ENCODE results near the gene PRG3. TPM values are rescaled to one million over a fixed set of nuclear protein-coding genes. Genes with fewer than 3 reads are reported as not detected.

The PRG3 gene
- total and polyA plus RNA-seq, 2 of the 4 experiments (the other 2 are of a cell fraction) = not detected

- Histone ChIP-seq H2AK9ac (replicated peaks; ENCODE audit: low read depth, low read length, poor library complexity) (peak overlapping the region; percentile 19), H2BK20ac (ENCODE audit: low read depth, low read length) (no peak overlapping the region), H2BK5ac (ENCODE audit: low read depth, low read length, poor library complexity, severe bottlenecking) (no peak overlapping the region), H4K91ac (ENCODE audit: insufficient read depth, low read depth, low read length) (no peak overlapping the region), H3K4me2 (ENCODE audit: low read depth, low read length) (no peak overlapping the region), H3K56ac (ENCODE audit: extremely low read depth, insufficient read depth, low read length) (no peak overlapping the region), H4K8ac (ENCODE audit: low read depth in 2 of 2, low read length in 2 of 2) (no peak overlapping the region), H3K14ac (replicated peaks; ENCODE audit: low read depth, low read length) (no peak overlapping the region), H3K4me1 (ENCODE audit: control insufficient read depth, insufficient read depth, low read length) (peaks cover 2% of the 10 kb centered on the region; the same call in 1 of the 2 replicates), H3K23ac (ENCODE audit: low read depth, low read length) (no peak overlapping the region), H3K4me3 (ENCODE audit: insufficient read depth, low read depth, low read length) (no peak overlapping the region), H2BK15ac (ENCODE audit: low read depth, low read length) (no peak overlapping the region), H3K27me3 (ENCODE audit: control insufficient read depth, insufficient read depth, low read length) (peaks cover 2% of the 10 kb centered on the region; the same call in 1 of the 2 replicates), H3K4ac (ENCODE audit: low read depth, low read length) (no peak overlapping the region), H3K18ac (ENCODE audit: low read depth, low read length) (no peak overlapping the region), H3K9ac (ENCODE audit: low read depth, low read length) (no peak overlapping the region), H2BK120ac (ENCODE audit: low read depth, low read length) (no peak overlapping the region), H3K36me3 (ENCODE audit: control insufficient read depth, insufficient read depth, low read length) (no peaks in the 10 kb centered on the region), H3K27ac (ENCODE audit: insufficient read depth, low read length) (no peak overlapping the region), H2AK5ac (ENCODE audit: low read depth, low read length) (no peak overlapping the region), H3K9me3 (ENCODE audit: control insufficient read depth, insufficient read depth, low read length) (peaks cover 5% of the 10 kb centered on the region; the same call in 1 of the 2 replicates), H4K5ac (ENCODE audit: low read depth, low read length) (no peak overlapping the region), H3K9me1 (ENCODE audit: insufficient read depth, low read length) (no peaks in the 10 kb centered on the region), H3K79me1 (ENCODE audit: low read depth in 1 of 2, low read length in 2 of 2) (no peaks in the 10 kb centered on the region), H2AFZ (replicated peaks; ENCODE audit: low read length, poor library complexity) (no peak overlapping the region), H4K20me1 (ENCODE audit: insufficient read depth, low read length) (no peaks in the 10 kb centered on the region)
- DNase-seq = no peak
- ATAC-seq (ENCODE audit: low read depth) = no peak
- no peak for TF ChIP-seq RFX5 (IDR thresholded peaks at IDR 0.05; ENCODE audit: low read depth, low read length)
- TF ChIP-seq ELK1 (IDR thresholded peaks at IDR 0.05; ENCODE audit: borderline replicate concordance, low read depth, low read length) = no peak
- no peak for TF ChIP-seq CHD1 (IDR thresholded peaks at IDR 0.05; ENCODE audit: low read depth, low read length)
- TF ChIP-seq, protein P1, sequence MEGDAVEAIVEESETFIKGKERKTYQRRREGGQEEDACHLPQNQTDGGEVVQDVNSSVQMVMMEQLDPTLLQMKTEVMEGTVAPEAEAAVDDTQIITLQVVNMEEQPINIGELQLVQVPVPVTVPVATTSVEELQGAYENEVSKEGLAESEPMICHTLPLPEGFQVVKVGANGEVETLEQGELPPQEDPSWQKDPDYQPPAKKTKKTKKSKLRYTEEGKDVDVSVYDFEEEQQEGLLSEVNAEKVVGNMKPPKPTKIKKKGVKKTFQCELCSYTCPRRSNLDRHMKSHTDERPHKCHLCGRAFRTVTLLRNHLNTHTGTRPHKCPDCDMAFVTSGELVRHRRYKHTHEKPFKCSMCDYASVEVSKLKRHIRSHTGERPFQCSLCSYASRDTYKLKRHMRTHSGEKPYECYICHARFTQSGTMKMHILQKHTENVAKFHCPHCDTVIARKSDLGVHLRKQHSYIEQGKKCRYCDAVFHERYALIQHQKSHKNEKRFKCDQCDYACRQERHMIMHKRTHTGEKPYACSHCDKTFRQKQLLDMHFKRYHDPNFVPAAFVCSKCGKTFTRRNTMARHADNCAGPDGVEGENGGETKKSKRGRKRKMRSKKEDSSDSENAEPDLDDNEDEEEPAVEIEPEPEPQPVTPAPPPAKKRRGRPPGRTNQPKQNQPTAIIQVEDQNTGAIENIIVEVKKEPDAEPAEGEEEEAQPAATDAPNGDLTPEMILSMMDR (conservative IDR thresholded peaks at IDR 0.05; ENCODE audit: low read depth, low read length) = no peak
- TF ChIP-seq FOS (IDR thresholded peaks at IDR 0.05; ENCODE audit: low read depth, low read length) = no peak
- no peak for TF ChIP-seq RAD21 (IDR thresholded peaks at IDR 0.05; ENCODE audit: low read length)
- WGBS, 2 experiments (ENCODE audit: extremely low coverage in 2 of 2, insufficient read length in 1 of 2) = no CpG with 5 or more reads among the region's 9 CpGs
- BruUV-seq (replicated peaks) = no TSS peak
- intact Hi-C loops (cut with micrococcal nuclease) (loop anchor here (10.0 kb wide), 1 partner anchor 1177 kb away; no protein-coding TSS in a partner anchor), dilution Hi-C loops (cut with HindIII; ENCODE audit: low sequenced_read_pairs, unreplicated experiment) (no loop called here), in situ Hi-C loops (cut with MboI; ENCODE audit: low sequenced_read_pairs) (no loop called here)
- CTCF ChIA-PET = no interaction called here
- POLR2A ChIA-PET (ENCODE audit: unreplicated experiment) = no interaction called here
Observed at GRCh38 chr11:57347336-57347735, 33.6 kb downstream of the PRG3 start.

Measured in IMR-90 (cell line).